ENCODE results near the gene GRAP. TPM values are rescaled to one million over a fixed set of nuclear protein-coding genes. Genes with fewer than 3 reads are reported as not detected.

GRAP gene
- total and polyA plus RNA-seq, 2 donors: 22.5 to 41.9 TPM

- no peak for DNase-seq (ENCODE audit: low read depth in 6 of 9, low spot score in 9 of 9)
- WGBS: 90% methylated on average over 7 of the region's 7 CpGs
- H3K4me3 ChIP-seq (ENCODE audit: low read length in 2 of 2): no peak overlapping the region
- H3K9me3 ChIP-seq (ENCODE audit: control insufficient read depth in 2 of 2, insufficient read depth in 1 of 2, low read length in 1 of 2): no peaks in the 10 kb centered on the region
- no peak overlapping the region for H3K27ac ChIP-seq (ENCODE audit: low read depth in 1 of 2, low read length in 1 of 2)
- peaks cover 13 to 16% of the 10 kb centered on the region in 2 donors for H3K36me3 ChIP-seq (ENCODE audit: control insufficient read depth in 2 of 2, insufficient read depth in 2 of 2, low read length in 1 of 2)
- peaks cover 0 to 3% of the 10 kb centered on the region in 2 donors for H3K4me1 ChIP-seq (ENCODE audit: control insufficient read depth in 2 of 2, insufficient read depth in 2 of 2, low read length in 2 of 2)
- peaks cover 0 to 6% of the 10 kb centered on the region in 2 donors for H3K27me3 ChIP-seq (ENCODE audit: control insufficient read depth in 2 of 2, insufficient read depth in 1 of 2, low read length in 1 of 2)
These were observed 29.9 kb downstream of the GRAP start for GRCh38 chr17:19016881-19017280.

GRCh38 chr17:19016297-19016696 lies 30.5 kb downstream of the GRAP start:
- Histone ChIP-seq H3K27me3 (ENCODE audit: control insufficient read depth in 2 of 2, insufficient read depth in 1 of 2, low read length in 1 of 2) (peaks cover 0 to 6% of the 10 kb centered on the region in 2 donors), H3K9me3 (ENCODE audit: control insufficient read depth in 2 of 2, insufficient read depth in 1 of 2, low read length in 1 of 2) (no peaks in the 10 kb centered on the region), H3K27ac (ENCODE audit: low read depth in 1 of 2, low read length in 1 of 2) (no peak overlapping the region), H3K4me3 (ENCODE audit: low read length in 2 of 2) (no peak overlapping the region), H3K4me1 (ENCODE audit: control insufficient read depth in 2 of 2, insufficient read depth in 2 of 2, low read length in 2 of 2) (peaks cover 0 to 3% of the 10 kb centered on the region in 2 donors), H3K36me3 (ENCODE audit: control insufficient read depth in 2 of 2, insufficient read depth in 2 of 2, low read length in 1 of 2) (peaks cover 7 to 11% of the 10 kb centered on the region in 2 donors)
- 93% methylated on average over 8 of the region's 8 CpGs for WGBS
- no peak for DNase-seq (ENCODE audit: low read depth in 6 of 9, low spot score in 9 of 9)

GRCh38 chr17:19015428-19015827 lies 31.3 kb downstream of the GRAP start:
- no peak for DNase-seq (ENCODE audit: low read depth in 6 of 9, low spot score in 9 of 9)
- Histone ChIP-seq H3K9me3 (ENCODE audit: control insufficient read depth in 2 of 2, insufficient read depth in 1 of 2, low read length in 1 of 2) (no peaks in the 10 kb centered on the region), H3K4me1 (ENCODE audit: control insufficient read depth in 2 of 2, insufficient read depth in 2 of 2, low read length in 2 of 2) (peaks cover 0 to 3% of the 10 kb centered on the region in 2 donors), H3K36me3 (ENCODE audit: control insufficient read depth in 2 of 2, insufficient read depth in 2 of 2, low read length in 1 of 2) (peaks cover 0 to 8% of the 10 kb centered on the region in 2 donors), H3K27me3 (ENCODE audit: control insufficient read depth in 2 of 2, insufficient read depth in 1 of 2, low read length in 1 of 2) (peaks cover 0 to 6% of the 10 kb centered on the region in 2 donors), H3K4me3 (ENCODE audit: low read length in 2 of 2) (no peak overlapping the region), H3K27ac (ENCODE audit: low read depth in 1 of 2, low read length in 1 of 2) (no peak overlapping the region)
- WGBS: 92% methylated on average over 7 of the region's 7 CpGs

DNA sequence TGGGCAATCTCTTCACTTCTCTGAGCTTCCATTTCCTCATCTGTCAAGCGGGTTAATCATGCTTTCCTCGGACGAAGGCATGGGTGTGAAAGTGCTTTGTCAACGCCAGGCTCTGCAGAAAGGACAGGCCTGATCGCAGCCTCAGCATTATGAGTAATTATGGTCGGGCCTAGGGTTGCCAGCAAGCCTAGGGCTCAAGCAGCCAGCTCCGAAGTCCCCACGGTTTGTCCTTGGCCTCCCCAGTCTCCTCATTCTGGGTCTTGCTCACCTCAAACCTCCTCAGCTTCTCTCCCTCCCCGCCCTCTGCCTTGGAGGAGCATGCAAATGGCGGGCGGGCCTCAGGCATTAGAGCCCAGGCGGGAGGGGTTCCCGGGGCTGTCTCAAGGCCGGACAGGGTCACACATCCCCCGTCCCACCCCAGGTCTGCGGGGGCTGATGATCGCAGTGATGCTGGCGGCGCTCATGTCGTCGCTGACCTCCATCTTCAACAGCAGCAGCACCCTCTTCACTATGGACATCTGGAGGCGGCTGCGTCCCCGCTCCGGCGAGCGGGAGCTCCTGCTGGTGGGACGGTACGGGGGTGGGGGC lies 32.0 kb downstream of the GRAP start:
- Histone ChIP-seq H3K4me3 (ENCODE audit: low read length in 2 of 2) (no peak overlapping the region), H3K4me1 (ENCODE audit: control insufficient read depth in 2 of 2, insufficient read depth in 2 of 2, low read length in 2 of 2) (peaks cover 0 to 3% of the 10 kb centered on the region in 2 donors), H3K27ac (ENCODE audit: low read depth in 1 of 2, low read length in 1 of 2) (no peak overlapping the region), H3K27me3 (ENCODE audit: control insufficient read depth in 2 of 2, insufficient read depth in 1 of 2, low read length in 1 of 2) (peaks cover 0 to 6% of the 10 kb centered on the region in 2 donors), H3K36me3 (ENCODE audit: control insufficient read depth in 2 of 2, insufficient read depth in 2 of 2, low read length in 1 of 2) (peaks cover 0 to 8% of the 10 kb centered on the region in 2 donors), H3K9me3 (ENCODE audit: control insufficient read depth in 2 of 2, insufficient read depth in 1 of 2, low read length in 1 of 2) (no peaks in the 10 kb centered on the region)
- no peak for DNase-seq (ENCODE audit: low read depth in 6 of 9, low spot score in 9 of 9)
- 96% methylated on average over 29 of the region's 29 CpGs for WGBS

- Histone ChIP-seq H3K4me3 (ENCODE audit: low read length in 2 of 2) (no peak overlapping the region), H3K4me1 (ENCODE audit: control insufficient read depth in 2 of 2, insufficient read depth in 2 of 2, low read length in 2 of 2) (peaks cover 0 to 3% of the 10 kb centered on the region in 2 donors), H3K27me3 (ENCODE audit: control insufficient read depth in 2 of 2, insufficient read depth in 1 of 2, low read length in 1 of 2) (peaks cover 0 to 6% of the 10 kb centered on the region in 2 donors), H3K36me3 (ENCODE audit: control insufficient read depth in 2 of 2, insufficient read depth in 2 of 2, low read length in 1 of 2) (peaks cover 0 to 3% of the 10 kb centered on the region in 2 donors), H3K9me3 (ENCODE audit: control insufficient read depth in 2 of 2, insufficient read depth in 1 of 2, low read length in 1 of 2) (no peaks in the 10 kb centered on the region), H3K27ac (ENCODE audit: low read depth in 1 of 2, low read length in 1 of 2) (no peak overlapping the region)
- 98% methylated on average over 11 of the region's 11 CpGs for WGBS
- no peak for DNase-seq (ENCODE audit: low read depth in 6 of 9, low spot score in 9 of 9)
These were observed 32.7 kb downstream of the GRAP start for GRCh38 chr17:19013806-19014627.

DNA sequence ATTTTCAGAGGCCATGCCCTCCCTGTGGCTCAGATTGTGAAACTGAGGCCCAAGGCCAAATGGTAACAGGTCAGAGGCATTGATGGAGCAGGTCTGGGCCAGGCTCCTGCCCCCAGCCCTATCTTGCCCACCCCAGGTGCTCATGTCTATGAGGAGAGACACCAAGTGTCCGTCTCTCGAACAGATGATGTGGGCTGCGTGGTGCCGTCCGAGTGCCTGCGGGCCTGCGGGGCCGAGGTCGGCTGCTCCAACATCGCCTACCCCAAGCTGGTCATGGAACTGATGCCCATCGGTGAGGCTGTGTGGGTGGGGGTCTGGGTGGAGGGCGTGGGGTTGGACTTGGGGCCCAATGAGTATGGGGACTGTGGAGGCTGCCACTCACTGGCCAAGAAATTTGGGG lies 33.5 kb downstream of the GRAP start:
- 99% methylated on average over 12 of the region's 12 CpGs for WGBS
- Histone ChIP-seq H3K27ac (ENCODE audit: low read depth in 1 of 2, low read length in 1 of 2) (no peak overlapping the region), H3K36me3 (ENCODE audit: control insufficient read depth in 2 of 2, insufficient read depth in 2 of 2, low read length in 1 of 2) (no peaks in the 10 kb centered on the region), H3K27me3 (ENCODE audit: control insufficient read depth in 2 of 2, insufficient read depth in 1 of 2, low read length in 1 of 2) (peaks cover 0 to 6% of the 10 kb centered on the region in 2 donors), H3K9me3 (ENCODE audit: control insufficient read depth in 2 of 2, insufficient read depth in 1 of 2, low read length in 1 of 2) (no peaks in the 10 kb centered on the region), H3K4me1 (ENCODE audit: control insufficient read depth in 2 of 2, insufficient read depth in 2 of 2, low read length in 2 of 2) (peaks cover 0 to 3% of the 10 kb centered on the region in 2 donors), H3K4me3 (ENCODE audit: low read length in 2 of 2) (no peak overlapping the region)
- DNase-seq (ENCODE audit: low read depth in 6 of 9, low spot score in 9 of 9): no peak

DNA sequence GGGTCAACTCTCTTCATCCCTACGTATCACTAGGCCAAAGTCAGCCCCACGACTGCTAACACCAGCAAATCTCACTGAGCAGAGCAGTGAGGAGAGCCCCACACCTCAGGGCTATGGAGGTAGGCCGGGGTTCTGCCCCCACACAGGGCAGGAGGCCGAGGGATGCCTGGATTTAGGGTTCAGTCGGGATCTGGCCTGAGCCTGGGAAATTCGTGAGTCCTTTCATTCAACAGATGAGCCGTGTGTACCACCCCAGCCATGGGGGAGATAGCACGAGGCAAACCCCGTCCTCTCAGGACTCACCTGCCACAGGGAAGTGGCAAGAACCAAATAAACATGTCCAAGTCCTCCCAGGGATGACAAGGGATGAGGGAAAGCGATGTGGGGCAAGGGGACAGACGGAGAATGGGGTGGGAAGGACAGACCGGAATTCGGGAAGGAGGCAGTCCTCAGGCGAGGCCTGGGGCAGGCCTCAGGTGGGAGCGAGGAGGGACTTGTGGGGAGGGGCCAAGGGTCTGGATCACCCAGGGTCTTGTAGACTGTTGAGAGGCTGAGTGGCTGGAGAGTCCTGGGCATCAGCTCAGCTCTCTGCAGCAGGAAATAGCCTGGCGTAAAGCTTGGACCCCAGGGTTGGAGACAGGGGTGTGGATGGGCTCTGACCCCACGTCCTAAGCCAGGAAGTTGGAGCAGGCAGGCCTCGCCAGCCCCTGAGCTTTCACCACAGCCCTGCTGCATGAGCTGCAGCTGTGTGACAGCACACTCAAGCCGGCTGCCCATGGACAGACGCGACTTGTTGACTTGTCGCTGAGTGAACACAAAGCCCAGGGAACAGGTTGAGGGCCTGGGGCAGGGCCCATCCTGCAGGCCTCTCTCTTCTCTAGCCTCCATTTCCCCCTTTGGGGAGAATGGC lies 34.3 kb downstream of the GRAP start:
- H3K9me3 ChIP-seq (ENCODE audit: control insufficient read depth in 2 of 2, insufficient read depth in 1 of 2, low read length in 1 of 2): no peaks in the 10 kb centered on the region
- WGBS: 97% methylated on average over 22 of the region's 22 CpGs
- no peak for DNase-seq (ENCODE audit: low read depth in 6 of 9, low spot score in 9 of 9)
- peaks cover 0 to 3% of the 10 kb centered on the region in 2 donors for H3K4me1 ChIP-seq (ENCODE audit: control insufficient read depth in 2 of 2, insufficient read depth in 2 of 2, low read length in 2 of 2)
- no peak overlapping the region for H3K27ac ChIP-seq (ENCODE audit: low read depth in 1 of 2, low read length in 1 of 2)
- H3K4me3 ChIP-seq (ENCODE audit: low read length in 2 of 2): no peak overlapping the region
- H3K36me3 ChIP-seq (ENCODE audit: control insufficient read depth in 2 of 2, insufficient read depth in 2 of 2, low read length in 1 of 2): no peaks in the 10 kb centered on the region
- H3K27me3 ChIP-seq (ENCODE audit: control insufficient read depth in 2 of 2, insufficient read depth in 1 of 2, low read length in 1 of 2): peaks cover 0 to 6% of the 10 kb centered on the region in 2 donors

- no peak overlapping the region for H3K4me3 ChIP-seq (ENCODE audit: low read length in 2 of 2)
- H3K9me3 ChIP-seq (ENCODE audit: control insufficient read depth in 2 of 2, insufficient read depth in 1 of 2, low read length in 1 of 2): no peaks in the 10 kb centered on the region
- H3K27ac ChIP-seq (ENCODE audit: low read depth in 1 of 2, low read length in 1 of 2): no peak overlapping the region
- no peaks in the 10 kb centered on the region for H3K36me3 ChIP-seq (ENCODE audit: control insufficient read depth in 2 of 2, insufficient read depth in 2 of 2, low read length in 1 of 2)
- no peak for DNase-seq (ENCODE audit: low read depth in 6 of 9, low spot score in 9 of 9)
- H3K4me1 ChIP-seq (ENCODE audit: control insufficient read depth in 2 of 2, insufficient read depth in 2 of 2, low read length in 2 of 2): peaks cover 0 to under 1% of the 10 kb centered on the region in 2 donors
- 94% methylated on average over 6 of the region's 6 CpGs for WGBS
- H3K27me3 ChIP-seq (ENCODE audit: control insufficient read depth in 2 of 2, insufficient read depth in 1 of 2, low read length in 1 of 2): peaks cover 0 to 2% of the 10 kb centered on the region in 2 donors
These were observed 35.2 kb downstream of the GRAP start for GRCh38 chr17:19011581-19011980.

All from thymus (tissue), 11 donors.